GM12891 (cell line): ENCODE data around the gene ARHGAP6.

Experiments
- PAX5 ChIP-seq: IDR thresholded peaks from 2 replicates; pipeline ENCODE4 v1.6.1; 2011; ENCODE audit warnings: low read length, moderate library complexity, mild to moderate bottlenecking; ENCODE audit not compliant: insufficient read depth, severe bottlenecking
- POLR2A ChIP-seq: IDR thresholded peaks from 2 replicates; pipeline ENCODE4 v1.6.1; 2011; ENCODE audit warnings: low read depth, low read length, control low read depth
- POLR2AphosphoS5 ChIP-seq: IDR thresholded peaks from 2 replicates; pipeline ENCODE4 v1.6.1; 2011; ENCODE audit warnings: low read depth, low read length, control low read depth
- POU2F2 ChIP-seq: IDR thresholded peaks from 2 replicates; pipeline ENCODE4 v1.6.1; 2011; ENCODE audit warnings: low read depth, mild to moderate bottlenecking, control low read depth, low read length, moderate library complexity
- SPI1 ChIP-seq: IDR thresholded peaks from 2 replicates; pipeline ENCODE4 v1.6.1; 2011; ENCODE audit warnings: low read depth, low read length, control low read depth
- TAF1 ChIP-seq: IDR thresholded peaks from 2 replicates; pipeline ENCODE4 v1.6.1; 2011; ENCODE audit warnings: low read depth, low read length, control low read depth

- no peak for TF ChIP-seq POLR2A
- TF ChIP-seq TAF1, result no peak
- no peak for TF ChIP-seq POLR2AphosphoS5
- TF ChIP-seq PAX5, result no peak
- TF ChIP-seq POU2F2, result no peak
- no peak for TF ChIP-seq SPI1
Observed at GRCh38 chrX:11397680-11398079, 268.0 kb downstream of the ARHGAP6 start.
